Astrocyte of the cerebellum (primary cell): ENCODE results near the gene XAB2.

Source experiments
- DNase-seq: peaks from one replicate; pipeline ENCODE4 v3.0.0-alpha.2; 2011; ENCODE audit warnings: low read depth
- H3K4me3 ChIP-seq: 2 replicates; pipeline ENCODE4 v1.5.1; 2011; ENCODE audit warnings: mild to moderate bottlenecking, low read depth, low read length, moderate library complexity
- CTCF ChIP-seq: IDR thresholded peaks from 2 replicates; pipeline ENCODE4 v1.5.1; 2012; ENCODE audit warnings: low read length, low read depth, moderate library complexity, mild to moderate bottlenecking; ENCODE audit errors: missing control alignments
- in situ Hi-C: cut with HindIII; loops from 2 replicates; pipeline ENCODE4 v1.10.0; 2017; ENCODE audit warnings: low sequenced_read_pairs

The XAB2 gene

DNA sequence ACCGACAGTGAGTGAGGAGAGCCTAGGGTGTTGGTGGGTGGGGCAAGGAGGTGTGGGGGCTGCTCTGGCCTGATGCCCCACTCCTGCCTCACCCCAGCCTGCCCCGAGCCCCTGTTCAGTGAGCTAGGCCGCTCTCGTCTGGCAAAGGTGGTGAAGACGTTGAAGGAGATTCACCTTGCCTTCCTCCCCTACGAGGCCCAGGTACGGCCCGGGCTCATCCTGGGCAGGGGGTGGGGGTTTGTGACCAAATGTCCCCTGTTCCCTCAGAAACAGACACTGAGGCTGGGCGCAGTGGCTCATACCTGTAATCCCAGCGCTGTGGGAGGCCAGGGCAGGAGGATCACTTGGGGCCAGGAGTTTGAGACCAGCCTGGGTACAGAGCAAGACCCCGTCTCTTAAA is 11.5 kb upstream of the XAB2 start:
- no peak for TF ChIP-seq CTCF
- in situ Hi-C loops: no loop called here
- no peak for DNase-seq
- no peak overlapping the region for H3K4me3 ChIP-seq

DNA sequence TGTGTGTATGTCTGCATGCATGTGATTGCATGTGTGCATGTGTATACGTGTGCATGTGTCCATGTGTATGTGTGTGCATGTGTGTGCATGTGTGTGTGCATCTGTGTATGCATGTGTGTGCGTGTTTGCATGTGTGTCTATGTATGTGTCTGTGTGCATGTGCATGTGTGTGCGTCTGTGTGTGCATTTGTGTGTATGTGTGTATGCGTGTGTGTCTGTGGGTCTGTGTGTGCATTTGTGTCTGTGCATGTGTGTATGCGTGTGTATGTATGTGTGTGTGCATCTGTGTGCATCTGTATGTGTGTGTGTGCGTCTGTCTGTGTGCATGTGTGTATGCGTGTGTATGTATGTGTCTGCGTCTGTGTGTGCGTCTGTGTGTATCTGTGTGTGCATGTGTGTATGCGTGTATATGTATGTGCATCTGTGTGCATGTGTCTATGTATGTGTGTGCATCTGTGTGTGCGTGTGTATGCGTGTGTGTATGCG is 10.6 kb upstream of the XAB2 start:
- no peak for DNase-seq
- in situ Hi-C loops: no loop called here
- TF ChIP-seq CTCF: no peak
- no peak overlapping the region for H3K4me3 ChIP-seq

DNA sequence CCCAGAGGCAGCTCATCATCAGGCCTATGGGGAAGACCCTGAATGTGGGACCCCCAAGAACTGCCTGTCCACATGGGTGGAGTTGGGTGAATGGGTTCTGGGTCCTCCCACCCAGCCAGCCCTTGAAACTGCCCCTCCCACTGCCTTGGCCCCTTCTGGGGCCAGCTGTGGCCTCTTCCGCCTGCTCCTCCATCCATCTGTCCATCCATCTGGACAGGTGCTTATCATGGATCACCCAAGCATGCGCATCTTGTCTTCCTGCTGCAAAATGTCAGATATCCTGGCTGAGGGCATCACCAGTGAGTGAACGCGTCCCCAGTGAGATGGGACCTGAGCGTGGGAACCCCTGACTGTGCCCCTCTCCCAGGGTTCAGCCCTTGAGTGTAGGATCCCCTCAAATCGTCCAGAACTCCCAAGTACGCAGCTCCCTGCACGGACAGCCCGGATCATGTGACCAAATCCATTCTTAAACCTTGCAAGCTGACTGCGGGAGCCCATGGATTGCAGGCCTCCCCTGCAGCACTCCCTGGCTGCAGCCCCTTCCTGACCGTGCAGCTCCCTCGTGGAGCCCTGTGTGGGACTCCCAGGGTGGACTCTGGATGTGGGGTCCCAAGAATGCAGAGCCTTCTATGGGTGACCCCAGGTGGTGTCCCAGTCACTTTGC is 9.6 kb upstream of the XAB2 start:
- DNase-seq: no peak
- no peak for TF ChIP-seq CTCF
- no peak overlapping the region for H3K4me3 ChIP-seq
- in situ Hi-C loops: no loop called here

- DNase-seq: no peak
- H3K4me3 ChIP-seq: peak overlapping the region; percentile 29
- in situ Hi-C loops: no loop called here
- TF ChIP-seq CTCF: no peak
These were observed 8.3 kb upstream of the XAB2 start for GRCh38 chr19:7637374-7638256.

DNA sequence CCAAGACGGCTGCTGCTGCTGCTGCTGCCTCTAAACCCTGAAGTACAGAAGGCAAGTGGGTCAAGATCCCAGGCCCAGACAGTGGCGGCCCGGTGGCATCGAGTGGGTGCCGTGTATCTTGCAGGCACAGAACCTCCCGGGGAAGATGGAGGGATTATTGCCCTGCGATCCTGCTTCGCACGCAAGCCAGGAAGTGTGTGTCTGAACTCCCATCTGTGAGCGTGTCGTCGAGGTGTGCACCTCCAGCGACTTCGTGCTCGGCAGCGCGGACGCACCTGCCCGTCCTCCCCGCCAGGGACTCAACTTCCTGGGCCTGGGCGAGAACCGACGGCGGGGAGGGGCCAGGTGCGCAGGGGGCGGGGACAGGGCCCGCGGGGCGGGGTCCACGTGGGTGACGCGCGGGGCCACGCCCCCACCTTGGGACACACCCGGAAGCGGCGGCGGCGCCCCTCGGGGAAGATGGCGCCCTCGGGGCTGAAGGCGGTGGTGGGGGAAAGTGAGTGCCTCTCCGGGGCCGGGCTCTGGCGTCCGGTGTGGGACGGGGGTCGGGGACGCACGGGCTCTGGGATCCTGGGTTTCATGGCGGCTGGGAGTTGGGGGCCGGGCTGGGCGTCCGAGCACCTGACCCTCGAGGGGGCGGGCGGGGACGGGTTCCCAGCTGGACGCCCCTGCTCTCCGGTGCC is 7.5 kb upstream of the XAB2 start, which contains the start of gene STXBP2:
STXBP2 (plus strand) TSS at position 420 of the 683 bp plus-strand sequence; CDS start at position 460, 40 bp downstream.
- no peak for TF ChIP-seq CTCF
- peak within 1 kb of the TSS; percentile 29 for H3K4me3 ChIP-seq
- in situ Hi-C loops: no loop called here
- DNase-seq: no peak

DNA sequence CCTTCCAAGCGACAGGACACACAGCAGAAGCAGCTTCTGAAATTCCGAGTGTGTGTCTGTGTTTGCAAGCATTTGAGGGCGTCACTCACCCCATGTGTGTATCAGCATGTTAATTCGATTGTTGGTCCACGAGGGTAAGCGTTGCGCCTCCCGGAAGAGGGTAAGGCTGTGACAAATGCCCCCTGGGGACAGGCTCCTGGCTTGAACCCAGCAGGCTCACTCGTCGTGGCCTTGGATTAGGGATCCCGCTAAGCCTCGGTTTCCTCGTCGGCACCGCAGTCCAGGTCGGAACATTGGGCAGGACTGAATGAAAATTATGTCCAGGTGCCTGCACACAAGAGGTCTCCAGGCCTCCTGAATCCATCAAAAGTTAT is 7.0 kb upstream of the XAB2 start:
- no peak for TF ChIP-seq CTCF
- in situ Hi-C loops: no loop called here
- DNase-seq: no peak
- no peak overlapping the region for H3K4me3 ChIP-seq
